BJ (cell line): ENCODE measurements around the gene PTGER4. TPM values are rescaled to one million over a fixed set of nuclear protein-coding genes. Genes with fewer than 3 reads are reported as not detected.
"Not testable (repeated sequence)": the region's sequence is repeated elsewhere in the genome, so short reads cannot be mapped to it uniquely, and the experiment has no call there.

ENCODE experiments used
- CTCF ChIA-PET: fragments of 350-600 bp; formaldehyde crosslinking; extraction: SDS; loops from one replicate; lab custom pipeline; 2021; ENCODE audit warnings: antibody characterized with exemption, inconsistent platforms; lab: Yijun Ruan, JAX
- POLR2A ChIA-PET: fragments of 300-600 bp; sonication (Branson Sonifier 250); formaldehyde crosslinking; extraction: SDS; loops from one replicate; lab custom pipeline; 2021; ENCODE audit warnings: antibody characterized with exemption; lab: Charles Lee
- DNase-seq: peaks from one replicate; pipeline ENCODE4 v3.0.0-alpha.2; 2011; ENCODE audit warnings: low read depth
- H3K27me3 ChIP-seq: 2 replicates; pipeline ENCODE4 v1.6.0; 2011; ENCODE audit warnings: low read length; ENCODE audit not compliant: control insufficient read depth, insufficient read depth
- H3K36me3 ChIP-seq: 2 replicates; pipeline ENCODE4 v1.5.1; 2011; ENCODE audit warnings: low read length; ENCODE audit not compliant: control insufficient read depth, insufficient read depth
- H3K4me3 ChIP-seq: 2 replicates; pipeline ENCODE4 v1.5.1; 2011; ENCODE audit warnings: low read depth, mild to moderate bottlenecking, control low read depth, low read length
- CTCF ChIP-seq: IDR thresholded peaks from 2 replicates; pipeline ENCODE4 v1.5.1; 2011; ENCODE audit warnings: low read depth, mild to moderate bottlenecking, control low read depth, inconsistent platforms, low read length, moderate library complexity; ENCODE audit not compliant: insufficient read depth
- polyA plus RNA-seq: library from polyadenylated mRNA; depleted of rRNA; stranded (reverse); fragments of >200 nt; gene quantifications from 2 replicates; pipeline ENCODE4 v1.2.3, GENCODE V29; 2011

Gene PTGER4
- polyA plus RNA-seq, 1 experiment: 0.44 TPM

GRCh38 chr5:40690267-40690666, 10.6 kb downstream of the PTGER4 start:
- CTCF ChIA-PET: interaction anchor here (1.0 to 1.4 kb wide), 3 partner anchors 44 to 976 kb away, joined by 3 to 8 read pairs (median 5); no protein-coding TSS in a partner anchor
- POLR2A ChIA-PET: no interaction called here
- no peak for DNase-seq
- Histone ChIP-seq H3K27me3 (no peaks in the 10 kb centered on the region), H3K4me3 (no peak overlapping the region), H3K36me3 (no peaks in the 10 kb centered on the region)
- TF ChIP-seq CTCF: no peak

- ChIA-PET POLR2A (no interaction called here), CTCF (no interaction called here)
- no peak for TF ChIP-seq CTCF
Observed at GRCh38 chr5:40691894-40692293, 12.2 kb downstream of the PTGER4 start.

GRCh38 chr5:40694433-40694832, 14.7 kb downstream of the PTGER4 start:
- CTCF ChIA-PET: interaction anchor here (1.3 kb wide), 1 partner anchor 9 kb away, joined by 3 read pairs; no protein-coding TSS in a partner anchor
- no peak for DNase-seq
- Histone ChIP-seq H3K27me3 (no peaks in the 10 kb centered on the region), H3K36me3 (no peaks in the 10 kb centered on the region), H3K4me3 (no peak overlapping the region)
- no peak for TF ChIP-seq CTCF
- POLR2A ChIA-PET: no interaction called here

More at GRCh38 chr5:40691894-40692293, 12.2 kb downstream of the PTGER4 start:
- no peaks in the 10 kb centered on the region for H3K36me3 ChIP-seq
- H3K4me3 ChIP-seq: no peak overlapping the region
- no peaks in the 10 kb centered on the region for H3K27me3 ChIP-seq
- DNase-seq: no peak

DNA sequence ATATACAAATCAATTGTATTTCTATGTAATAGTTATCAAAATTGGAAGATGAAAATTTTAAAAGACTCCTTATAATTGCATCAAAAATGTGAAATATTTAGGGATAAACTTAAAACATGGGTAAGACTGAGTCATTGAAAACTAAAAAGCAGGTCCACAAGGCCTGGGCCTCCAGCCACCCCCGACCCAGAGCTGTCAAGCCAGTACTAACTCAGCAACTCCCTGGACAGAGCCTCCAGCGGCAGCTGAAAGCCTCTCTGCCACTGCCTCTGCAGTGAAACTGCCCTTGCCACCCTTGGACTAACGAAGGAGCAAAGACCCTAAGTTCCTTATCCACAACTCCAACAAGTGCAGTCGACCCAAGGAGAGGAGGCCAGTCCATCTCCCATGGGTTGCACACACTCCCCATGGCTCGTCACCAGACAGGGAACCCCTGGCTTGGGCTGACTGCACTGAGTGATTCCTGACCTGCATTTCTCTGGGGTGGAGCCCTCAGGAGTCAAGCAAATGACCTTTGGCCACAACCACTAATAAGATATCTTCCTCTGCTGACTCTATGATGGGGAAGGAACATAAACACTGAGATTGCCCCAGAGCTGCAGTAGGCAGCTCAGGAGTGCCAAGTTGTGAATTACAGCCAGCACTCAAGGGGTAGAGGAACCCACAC, 20.5 kb downstream of the PTGER4 start:
- TF ChIP-seq CTCF: no peak
- DNase-seq: no peak
- no peak overlapping the region for H3K4me3 ChIP-seq
- ChIA-PET POLR2A (no interaction called here), CTCF (no interaction called here)
- no peaks in the 10 kb centered on the region for H3K27me3 ChIP-seq
- H3K36me3 ChIP-seq: no peaks in the 10 kb centered on the region

GRCh38 chr5:40702027-40702426, 22.3 kb downstream of the PTGER4 start:
- H3K27me3 ChIP-seq, H3K36me3 ChIP-seq, DNase-seq, H3K4me3 ChIP-seq, CTCF ChIA-PET, POLR2A ChIA-PET: not testable (repeated sequence)

- H3K36me3 ChIP-seq, H3K27me3 ChIP-seq, POLR2A ChIA-PET, H3K4me3 ChIP-seq, DNase-seq: not testable (repeated sequence)
- CTCF ChIA-PET: interaction anchor here (0.6 to 1.4 kb wide), 2 partner anchors 30 to 1485 kb away, joined by 5 read pairs; no protein-coding TSS in a partner anchor
Observed at GRCh38 chr5:40705484-40705883, 25.8 kb downstream of the PTGER4 start.

GRCh38 chr5:40710575-40710974, 30.9 kb downstream of the PTGER4 start:
- POLR2A ChIA-PET, CTCF ChIA-PET, H3K36me3 ChIP-seq, H3K27me3 ChIP-seq, DNase-seq, H3K4me3 ChIP-seq: not testable (repeated sequence)
